GM08714 (cell line): Measurements from ENCODE around the gene GFI1B.
A peak's percentile ranks its signal among the peaks of the same experiment; 100 is the strongest.

Source experiments
- H3K4me3 ChIP-seq: fragments of 200-500 bp; sonication (Bioruptor generic); 2 replicates; pipeline ENCODE4 v1.5.1; 2014; ENCODE audit warnings: mild to moderate bottlenecking, low read length, inconsistent platforms
- ZNF274 ChIP-seq: IDR thresholded peaks from 2 replicates; pipeline ENCODE4 v1.6.1; 2012; ENCODE audit warnings: mild to moderate bottlenecking, low read depth, low read length

Gene GFI1B

DNA sequence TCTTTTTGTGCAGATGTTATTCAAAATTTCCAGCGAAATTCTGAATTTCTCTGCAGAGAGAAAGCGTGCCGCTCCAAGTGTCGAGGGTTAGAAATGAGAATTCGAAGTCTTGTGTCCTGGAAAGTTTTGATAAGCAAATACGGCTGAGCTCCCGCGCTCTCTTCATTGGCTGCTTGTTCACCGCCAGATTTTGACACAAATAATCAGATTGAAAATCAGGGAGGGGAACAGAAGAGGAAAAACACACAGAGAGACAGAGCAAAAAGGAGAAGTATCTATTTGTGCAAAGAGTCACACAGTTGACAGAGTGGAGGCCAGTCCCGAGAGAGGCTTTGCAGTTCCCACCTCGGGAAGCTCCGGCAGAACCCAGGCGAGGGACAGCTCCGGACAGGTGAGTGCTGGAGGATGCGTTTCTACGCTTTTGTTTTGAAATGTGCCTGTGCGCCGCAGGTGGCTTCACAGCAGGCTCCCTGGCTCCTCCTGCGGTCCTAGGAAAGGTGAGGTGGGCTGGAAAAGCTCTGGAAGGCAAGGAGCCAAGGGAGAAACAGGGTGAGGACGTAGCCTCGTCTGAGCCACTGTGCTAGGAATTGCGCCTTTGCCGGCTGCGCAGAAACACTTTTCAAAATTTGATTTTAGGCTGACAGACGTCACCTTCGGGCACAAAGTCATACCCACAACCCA is at the start of gene GFI1B:
Gene GFI1B (plus strand): TSS at position 244 of the 681 bp plus-strand sequence. CDS start 7,985 bp downstream, outside the sequence.
- no peak within 1 kb of the TSS for H3K4me3 ChIP-seq
- no peak for TF ChIP-seq ZNF274

DNA sequence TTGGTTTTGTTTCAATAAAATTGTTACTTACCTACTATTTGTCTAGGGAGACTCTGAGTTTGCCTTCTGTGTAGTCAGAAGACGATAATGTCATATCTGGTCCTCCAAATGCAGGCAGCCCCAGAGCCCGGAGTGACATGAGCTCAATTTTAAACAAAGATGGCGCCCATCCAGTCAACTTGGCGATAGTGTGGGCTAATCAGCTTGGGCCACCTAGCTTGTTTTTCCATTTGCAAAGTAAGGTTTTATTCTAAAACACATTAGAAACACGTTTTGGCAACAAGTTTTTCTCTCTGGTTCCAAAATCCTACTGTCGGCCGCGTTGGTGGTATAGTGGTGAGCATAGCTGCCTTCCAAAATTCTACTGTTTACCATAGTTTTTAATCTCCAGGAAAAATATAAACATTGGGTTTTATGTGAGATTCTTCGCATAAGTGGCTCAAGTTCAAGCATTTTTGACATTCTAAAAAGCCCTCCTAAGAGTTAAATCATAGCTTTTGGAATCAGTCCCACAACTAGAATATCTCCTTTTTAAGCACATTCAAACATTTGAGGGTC is 47.2 kb upstream of the GFI1B start:
- no peak for TF ChIP-seq ZNF274
- H3K4me3 ChIP-seq = no peak overlapping the region

DNA sequence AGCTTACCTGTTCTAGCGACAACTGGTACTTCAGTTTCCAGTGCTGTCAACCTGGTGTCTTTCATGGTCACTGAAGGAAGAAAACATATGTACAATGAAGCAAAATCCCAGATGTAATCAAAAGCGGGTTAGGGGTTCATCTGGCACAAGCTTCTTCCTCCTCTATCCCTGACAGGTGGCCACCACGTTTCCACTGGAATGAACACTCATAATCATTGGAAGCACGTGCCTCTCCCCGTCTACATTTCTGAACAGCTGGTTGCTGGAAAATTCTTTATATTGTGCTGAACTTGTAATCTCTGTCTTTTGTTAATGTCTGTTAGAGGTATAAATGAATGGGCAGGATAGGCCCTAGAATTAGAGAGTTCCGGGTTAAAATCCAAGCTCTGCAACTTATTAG is 43.5 kb upstream of the GFI1B start:
- no peak overlapping the region for H3K4me3 ChIP-seq
- no peak for TF ChIP-seq ZNF274

DNA sequence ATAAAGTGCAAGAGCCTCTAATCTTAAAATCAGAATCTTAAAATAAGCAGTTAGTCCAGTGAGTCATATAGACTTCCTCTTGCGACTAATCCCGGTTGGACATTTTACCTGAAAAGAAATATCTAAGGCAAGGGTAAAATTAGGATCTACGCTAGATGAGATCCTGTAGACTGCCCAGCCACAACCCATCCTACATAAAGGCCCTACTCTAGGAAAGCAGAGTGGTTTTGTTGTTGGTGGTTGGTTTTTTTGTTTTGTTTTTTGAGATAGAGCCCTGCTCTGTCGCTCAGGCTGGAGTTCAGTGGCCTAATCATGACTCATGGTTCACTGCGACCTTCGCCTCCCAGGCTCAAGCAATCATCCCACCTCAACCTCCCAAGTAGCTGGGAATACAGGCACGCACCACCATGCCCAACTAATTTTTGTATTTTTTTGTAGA is 41.0 kb upstream of the GFI1B start:
- H3K4me3 ChIP-seq = no peak overlapping the region
- no peak for TF ChIP-seq ZNF274

DNA sequence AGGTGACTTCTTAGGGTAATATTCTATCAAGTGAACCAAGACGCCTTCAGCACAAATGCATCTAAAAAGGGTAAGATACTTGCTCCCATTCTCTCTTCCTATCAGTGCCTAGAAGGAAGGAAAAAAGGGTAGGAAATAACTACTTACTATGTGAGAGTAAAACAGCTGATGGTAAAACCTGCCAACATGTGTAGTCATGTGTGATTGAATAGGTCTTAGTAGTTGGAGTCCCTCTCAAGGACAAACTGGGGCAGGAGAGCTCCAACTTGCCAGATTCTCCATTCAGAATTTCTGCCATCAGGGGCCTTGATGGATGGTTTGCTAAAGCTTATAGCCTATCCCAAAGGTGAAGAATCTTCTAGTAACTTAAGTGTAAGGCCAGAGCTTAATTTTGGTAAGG is 39.3 kb upstream of the GFI1B start:
- TF ChIP-seq ZNF274 = no peak

DNA sequence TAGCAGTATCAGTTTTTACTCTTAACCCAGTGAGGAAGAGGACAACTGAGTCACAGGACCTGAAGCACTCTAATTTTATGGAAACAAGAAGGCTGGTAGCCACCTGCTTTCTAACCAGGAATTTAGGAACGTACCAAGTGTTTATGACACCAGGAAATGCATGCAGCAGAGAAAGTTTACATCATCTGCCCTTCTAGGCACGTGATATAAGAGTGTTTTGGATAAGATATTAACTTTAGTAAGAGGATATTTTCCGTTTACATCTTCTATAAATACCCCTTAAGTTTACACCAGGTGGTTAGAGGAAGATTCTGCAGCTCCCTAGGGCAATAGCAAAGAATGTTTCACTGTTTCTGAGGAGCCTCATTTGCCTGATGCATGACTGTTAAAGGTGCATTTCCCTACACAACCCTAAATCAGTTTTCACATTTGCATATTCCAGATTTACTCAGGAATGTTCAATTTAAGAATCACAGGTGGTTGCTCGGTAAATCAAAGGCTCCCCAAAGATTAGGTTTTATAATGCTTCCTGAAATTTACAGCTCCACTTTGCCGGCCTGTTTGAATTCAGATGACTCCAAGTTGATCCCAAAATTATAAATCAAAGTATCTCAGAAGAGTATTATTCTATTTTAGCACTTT is 35.8 kb upstream of the GFI1B start:
- H3K4me3 ChIP-seq = peak overlapping the region; percentile 83; the same call in 1 of the 2 replicates
- TF ChIP-seq ZNF274 = no peak

More for the DNA sequence above, 39.3 kb upstream of the GFI1B start:
- H3K4me3 ChIP-seq = no peak overlapping the region

DNA sequence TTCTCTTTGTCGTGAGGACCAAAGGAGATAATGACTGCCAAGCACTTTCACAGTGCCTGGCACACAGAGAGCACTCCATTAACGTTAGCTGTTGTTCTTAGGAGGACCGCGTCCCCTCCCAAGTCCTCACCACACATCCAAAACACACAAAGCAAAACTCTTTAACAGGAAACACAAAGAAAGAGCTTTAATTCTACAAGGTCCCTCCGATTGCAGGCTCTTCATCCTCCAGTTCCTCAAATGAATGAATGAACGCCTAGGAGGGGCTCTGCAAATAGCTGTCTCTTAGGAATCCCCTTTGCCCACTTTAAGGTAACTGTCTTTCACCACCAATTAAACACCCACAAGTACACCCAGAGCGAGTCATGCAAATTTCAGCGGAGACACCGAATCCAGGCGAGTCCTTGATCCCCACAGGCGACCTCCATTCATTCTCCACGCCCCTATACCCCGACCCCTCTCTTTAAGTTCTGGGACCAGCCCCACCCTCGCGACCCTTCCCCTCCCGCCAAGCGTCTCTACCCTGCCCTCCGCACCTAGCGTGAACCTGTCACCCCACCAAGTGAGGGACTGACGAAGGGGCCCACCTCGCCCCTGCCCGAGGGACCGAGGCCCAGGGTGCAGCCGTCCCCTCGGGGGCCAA is 34.7 kb upstream of the GFI1B start:
- peak overlapping the region; percentile 83 for H3K4me3 ChIP-seq
- TF ChIP-seq ZNF274 = no peak

DNA sequence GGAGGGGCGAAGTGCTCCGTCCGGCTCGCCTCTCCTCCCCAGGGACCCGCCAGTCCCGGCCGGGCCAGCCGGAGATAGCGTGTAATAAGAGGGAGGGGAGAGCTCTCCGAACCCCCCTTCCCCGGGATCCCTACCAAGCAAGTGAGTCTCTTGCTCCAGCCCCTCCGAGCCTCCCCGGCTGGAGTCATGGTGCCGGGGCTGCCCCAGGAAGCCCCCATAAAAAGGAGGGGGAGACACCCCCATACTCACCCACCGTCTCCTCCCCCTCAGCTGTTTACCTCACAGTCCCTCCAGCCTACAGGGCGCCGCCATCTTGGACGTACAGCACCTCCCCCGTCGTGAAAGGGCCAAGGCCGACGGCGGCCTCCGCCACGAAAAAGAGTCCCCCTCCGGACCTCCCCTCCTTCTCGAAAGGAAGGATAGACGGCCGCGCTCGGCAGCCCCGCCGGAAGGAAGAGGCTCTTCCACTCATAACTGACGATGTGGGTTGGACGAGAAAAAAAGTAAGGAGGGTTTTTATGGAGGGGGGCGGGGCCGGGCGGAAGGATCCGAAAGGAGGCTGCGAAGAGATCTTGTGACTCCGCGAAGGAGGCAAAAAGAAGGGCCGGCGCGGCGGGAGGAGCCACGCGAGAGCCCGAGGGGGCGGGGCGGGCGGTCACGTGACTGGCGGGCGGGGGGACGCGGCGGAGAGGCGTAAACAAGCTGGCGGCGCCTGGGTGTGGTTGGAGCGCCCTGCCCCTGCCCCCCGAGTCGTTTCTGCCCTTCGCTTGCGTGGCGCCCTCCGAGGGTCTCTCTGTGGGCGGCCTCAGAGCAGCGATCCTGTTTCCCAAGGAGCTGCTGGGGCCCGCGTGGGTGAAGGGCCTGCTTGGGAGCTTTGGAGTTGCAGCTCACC is 34.0 kb upstream of the GFI1B start, which contains the start of gene TSC1:
Gene TSC1 (minus strand): TSS at position 323 of the 892 bp plus-strand sequence. CDS start 15,744 bp downstream, outside the sequence.
- TF ChIP-seq ZNF274 = no peak
- peak within 1 kb of the TSS; percentile 83 for H3K4me3 ChIP-seq

DNA sequence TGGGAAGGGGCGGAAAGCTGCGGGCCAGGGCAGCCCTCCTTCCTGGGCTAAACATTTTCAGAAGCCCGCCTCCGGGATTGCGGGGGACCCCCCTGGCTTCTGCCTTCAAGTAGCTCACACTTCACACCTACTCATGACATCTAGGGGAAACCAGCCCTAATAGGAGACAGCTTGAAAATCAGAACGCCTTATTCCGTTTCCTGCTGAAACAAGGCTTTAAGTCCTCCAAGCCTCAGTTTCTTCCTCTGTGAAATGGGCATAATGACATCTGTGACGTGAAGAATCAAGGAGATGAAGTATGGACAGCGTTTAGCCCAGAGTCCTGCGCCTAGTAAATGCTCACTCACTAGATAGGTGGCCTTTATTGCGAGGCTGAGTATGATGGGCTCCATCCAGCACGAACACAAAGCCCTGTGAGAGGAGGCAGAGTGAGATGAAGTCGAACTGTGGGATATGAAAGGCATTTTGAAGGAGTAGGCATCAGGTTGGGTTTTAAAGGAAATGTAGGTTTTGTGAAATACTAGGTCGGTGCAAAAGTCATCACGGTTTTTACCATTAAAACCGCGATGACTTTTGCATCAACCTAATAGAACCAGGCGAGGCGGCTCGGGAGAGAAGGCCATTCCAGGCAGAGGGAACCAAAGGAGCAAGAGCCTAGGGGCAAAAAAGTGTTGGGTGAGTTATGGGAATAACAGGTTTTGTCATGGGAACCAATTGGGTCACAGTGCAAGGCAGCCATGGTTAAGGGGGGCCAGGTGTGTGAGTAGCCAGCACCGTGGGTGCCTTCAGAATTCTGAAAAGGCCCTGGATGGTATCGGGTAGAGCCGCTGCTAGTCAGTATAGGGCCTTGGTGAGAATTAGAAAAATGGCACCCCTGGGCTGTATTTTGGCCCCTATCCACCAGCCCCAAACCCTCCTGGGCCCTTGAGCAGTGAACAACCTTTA is 33.0 kb upstream of the GFI1B start:
- no peak for TF ChIP-seq ZNF274
- peak overlapping the region; percentile 59; the same call in 1 of the 2 replicates for H3K4me3 ChIP-seq

DNA sequence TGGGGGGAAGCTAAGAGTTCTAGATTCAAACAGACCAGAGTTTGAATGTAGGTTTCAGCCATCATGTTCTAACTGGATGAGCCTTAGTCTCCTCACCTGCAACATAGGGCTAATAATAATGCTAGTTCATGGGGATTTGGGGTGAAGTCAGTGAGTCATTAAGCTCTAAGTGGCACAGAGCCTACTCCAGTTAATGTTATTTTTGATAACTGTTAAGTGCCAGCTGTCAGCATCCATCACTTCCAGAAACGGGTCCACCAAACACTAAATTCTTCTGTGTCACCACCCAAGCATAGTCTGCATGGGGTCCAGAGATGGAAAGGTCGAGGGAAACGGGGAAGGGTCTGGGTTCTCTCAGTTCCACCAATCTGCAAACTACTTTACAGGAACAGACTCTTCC is 32.3 kb upstream of the GFI1B start:
- no peak for TF ChIP-seq ZNF274
- H3K4me3 ChIP-seq = no peak overlapping the region

DNA sequence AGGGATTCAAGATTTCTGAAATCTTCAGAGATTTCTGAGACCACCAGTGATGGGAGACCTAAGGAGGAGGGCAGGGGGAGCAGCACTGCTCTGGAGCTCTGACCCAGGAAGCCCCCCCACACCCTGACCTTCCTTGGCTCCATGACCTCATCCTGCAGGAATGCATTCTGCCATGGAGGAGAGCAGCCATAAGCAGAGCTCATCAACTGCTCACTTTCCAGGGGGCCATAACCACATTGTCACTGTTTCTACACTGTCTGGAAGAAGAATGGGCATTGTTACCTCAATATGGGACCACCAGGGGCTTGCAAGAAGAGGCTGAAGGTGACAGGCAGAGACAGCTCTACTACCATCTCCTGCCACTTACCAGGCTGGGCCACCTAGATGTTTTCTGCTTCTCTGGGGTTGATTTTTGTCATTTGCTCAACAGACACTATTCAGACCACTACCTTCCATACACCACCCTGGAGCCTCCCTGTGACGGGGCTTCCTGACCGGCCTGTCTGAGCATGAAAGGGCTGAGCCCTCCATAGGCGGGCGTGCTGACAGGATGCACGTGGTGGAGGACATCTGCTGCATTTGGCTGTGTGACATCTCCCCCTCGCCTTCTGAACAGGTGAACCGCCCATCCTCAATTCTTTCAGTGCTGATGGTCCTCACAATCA is 31.7 kb upstream of the GFI1B start:
- TF ChIP-seq ZNF274 = no peak
- no peak overlapping the region for H3K4me3 ChIP-seq

DNA sequence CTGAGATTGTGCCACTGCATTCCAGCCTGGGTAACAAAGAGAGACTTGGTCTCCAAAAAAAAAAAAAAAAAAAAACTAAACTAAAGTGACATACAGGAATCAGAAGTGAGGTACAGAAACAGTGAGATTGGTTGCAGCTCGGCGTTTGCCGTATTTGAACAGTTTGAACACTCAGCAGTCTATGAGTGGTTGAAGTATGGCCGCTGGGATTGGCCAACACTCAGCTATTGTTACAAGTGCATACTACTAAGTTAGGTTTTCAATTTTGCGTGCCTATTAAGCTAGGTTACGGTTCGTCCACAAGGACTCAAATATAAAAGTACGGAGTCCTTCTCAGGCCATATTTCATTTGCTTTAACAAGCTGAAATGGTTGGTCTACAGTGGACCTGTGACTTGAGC is 30.7 kb upstream of the GFI1B start:
- TF ChIP-seq ZNF274 = no peak
- H3K4me3 ChIP-seq = no peak overlapping the region
